GM19397 (cell line): ENCODE measurements around the gene CRIM1.
"Not testable (repeated sequence)": the region's sequence is repeated elsewhere in the genome, so short reads cannot be mapped to it uniquely, and the experiment has no call there.

Experiments
- ATAC-seq: cut with Tn5 transposase; IDR thresholded peaks from one replicate; pipeline ENCODE4 v1.9.1; 2021; ENCODE audit warnings: mild to moderate bottlenecking, moderate library complexity; ENCODE audit not compliant: unreplicated experiment

CRIM1 gene

GRCh38 chr2:36351291-36351690, 4.3 kb upstream of the CRIM1 start:
- no peak for ATAC-seq

DNA sequence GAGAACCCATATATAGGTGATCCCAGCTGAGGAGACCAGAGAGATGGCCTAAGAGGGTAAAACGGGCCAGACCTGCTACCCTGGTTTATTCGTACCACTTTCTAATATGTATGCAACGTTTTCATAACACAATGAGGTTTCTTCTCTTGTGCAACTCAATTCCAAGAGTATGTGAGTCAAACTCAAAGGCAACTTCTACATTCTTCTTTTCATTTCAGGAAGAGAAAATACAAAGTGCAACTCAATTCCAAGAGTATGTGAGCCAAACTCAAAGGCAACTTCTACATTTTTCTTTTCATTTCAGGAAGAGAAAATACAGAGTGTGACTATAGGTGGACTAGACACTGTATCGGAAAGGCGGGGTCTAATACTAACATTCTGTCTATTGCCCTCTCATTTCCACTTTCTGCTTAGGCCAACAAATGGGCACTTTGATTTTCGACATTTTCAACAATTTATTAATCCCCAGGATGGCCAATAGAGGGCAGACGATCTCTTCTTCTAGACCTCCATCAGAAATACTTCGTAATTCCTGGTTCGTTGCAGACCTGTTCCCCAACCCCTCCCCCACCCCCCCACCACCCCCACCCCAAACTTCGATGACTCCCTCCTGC, 3.7 kb upstream of the CRIM1 start:
- no peak for ATAC-seq

GRCh38 chr2:36352701-36353100, 2.9 kb upstream of the CRIM1 start:
- ATAC-seq: no peak

- ATAC-seq: no peak
Measured at GRCh38 chr2:36354811-36355150, 797 bp upstream of the CRIM1 start.

DNA sequence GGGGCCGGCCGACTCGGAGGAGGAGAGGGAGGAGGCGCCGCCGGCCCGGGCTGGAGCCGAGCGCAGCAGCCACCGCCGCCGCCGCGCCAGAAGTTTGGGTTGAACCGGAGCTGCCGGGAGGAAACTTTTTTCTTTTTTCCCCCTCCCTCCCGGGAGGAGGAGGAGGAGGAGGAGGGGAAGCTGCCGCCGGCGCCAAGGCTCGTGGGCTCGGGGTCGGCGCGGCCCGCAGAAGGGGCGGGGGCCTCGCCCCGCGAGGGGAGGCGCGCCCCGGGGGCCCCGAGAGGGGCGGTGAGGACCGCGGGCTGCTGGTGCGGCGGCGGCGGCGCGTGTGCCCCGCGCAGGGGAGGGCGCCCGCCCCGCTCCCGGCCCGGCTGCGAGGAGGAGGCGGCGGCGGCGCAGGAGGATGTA, 316 bp downstream of the CRIM1 start:
- ATAC-seq: peak; percentile 29

- no peak for ATAC-seq
Measured at GRCh38 chr2:36356298-36356989, 866 bp downstream of the CRIM1 start.

DNA sequence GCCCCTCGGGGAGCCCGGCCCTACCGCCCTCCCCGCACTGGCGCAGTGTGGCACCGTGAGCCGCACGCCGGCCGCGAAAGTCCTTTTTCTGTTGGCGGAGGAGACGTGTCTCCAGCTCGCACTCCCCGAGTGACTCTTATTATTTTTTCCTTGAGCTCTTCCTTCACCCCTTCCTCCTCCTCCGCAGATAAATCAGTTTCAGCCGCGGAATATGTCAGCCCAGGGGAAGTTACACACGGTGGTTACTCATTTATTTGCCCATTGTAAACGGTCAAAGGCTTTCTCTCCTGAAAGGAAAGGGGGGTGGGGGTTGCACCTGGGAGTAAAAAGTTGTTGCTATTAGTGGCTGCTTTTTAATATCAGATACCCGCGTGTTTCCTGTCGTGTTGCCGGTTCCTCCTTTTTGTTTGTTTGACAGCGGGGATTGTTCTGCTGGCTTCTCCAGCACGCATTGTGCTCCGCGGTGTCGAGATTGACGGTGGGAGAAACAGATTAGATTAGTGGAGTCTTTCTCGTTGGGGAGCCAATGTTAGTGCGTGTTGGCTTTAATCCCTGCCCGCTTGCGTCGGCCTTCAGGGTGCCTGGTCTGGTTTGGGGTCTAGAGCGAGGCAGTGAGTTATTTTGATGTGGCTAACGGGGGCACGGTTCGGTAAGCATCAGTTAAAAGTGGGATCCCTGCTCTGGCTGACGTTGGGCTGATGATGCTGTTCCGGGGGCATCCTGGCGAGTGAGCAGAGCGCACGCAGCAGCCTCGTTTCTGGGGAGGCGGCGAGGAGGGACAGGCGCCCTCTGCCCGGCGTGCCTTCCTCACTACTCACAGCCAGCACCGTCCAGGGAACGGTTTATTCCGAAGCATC, 1.6 kb downstream of the CRIM1 start:
- ATAC-seq: peak; percentile 22

- ATAC-seq: peak; percentile 10
Measured at GRCh38 chr2:36357847-36358659, 2.5 kb downstream of the CRIM1 start.

DNA sequence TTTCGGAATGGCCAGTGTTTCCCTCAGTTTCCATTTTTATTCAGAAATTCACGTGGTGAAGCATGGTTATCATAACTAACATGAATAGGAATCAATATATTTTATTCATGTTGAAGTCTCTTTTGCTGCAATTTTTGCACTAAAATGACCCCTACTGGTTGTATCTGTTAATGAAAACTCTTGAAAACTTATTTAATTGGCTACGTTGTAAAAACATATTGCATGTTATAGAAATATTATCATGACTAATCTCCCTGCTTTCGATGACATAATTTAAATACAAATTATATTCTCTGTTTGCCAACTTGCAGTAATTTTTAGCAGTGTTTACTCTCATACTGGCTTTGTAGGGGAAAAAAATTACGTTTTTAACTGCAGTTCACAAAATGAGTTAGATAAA, 3.5 kb downstream of the CRIM1 start:
- no peak for ATAC-seq

GRCh38 chr2:36360063-36360462, 4.5 kb downstream of the CRIM1 start:
- no peak for ATAC-seq

- ATAC-seq: no peak
Measured at GRCh38 chr2:36360834-36361233, 5.3 kb downstream of the CRIM1 start.

DNA sequence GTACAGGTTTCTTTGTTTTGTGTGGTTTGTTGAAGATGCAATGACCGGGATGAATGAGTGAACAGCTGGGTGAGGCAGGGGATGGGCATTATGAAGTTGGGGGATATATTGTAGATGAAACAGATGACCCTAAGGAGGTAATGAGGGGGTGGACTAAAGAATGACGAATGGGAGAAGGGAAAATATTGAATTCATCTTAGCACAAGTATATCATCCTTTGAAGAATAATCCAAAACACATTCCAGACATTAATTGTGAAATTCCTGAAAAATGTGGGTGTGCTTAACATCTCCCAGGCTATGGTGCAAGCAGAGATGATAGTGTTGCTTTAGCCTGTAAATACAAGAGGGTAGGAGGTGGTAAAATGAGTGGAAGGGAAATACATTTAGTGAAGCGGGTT, 5.8 kb downstream of the CRIM1 start:
- no peak for ATAC-seq

DNA sequence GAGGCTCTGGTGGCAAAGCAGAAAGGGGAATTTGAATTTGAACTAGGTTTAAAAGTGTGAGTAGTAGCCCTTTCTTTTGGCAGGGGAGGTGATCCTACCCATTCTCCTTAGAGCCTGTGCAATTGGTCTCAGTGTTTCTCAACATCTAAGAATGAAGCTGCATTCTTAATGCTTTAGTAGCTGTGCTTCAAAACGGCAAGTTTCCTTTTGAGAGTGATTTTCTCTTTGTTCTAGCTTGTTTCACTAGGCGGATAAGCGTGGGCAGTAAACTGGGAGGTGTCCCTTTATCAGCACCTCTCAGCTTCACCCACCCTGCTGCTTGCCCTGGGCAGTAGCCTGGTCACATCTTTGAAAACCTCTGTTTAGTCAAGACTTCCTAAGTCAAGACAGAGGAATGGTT, 6.7 kb downstream of the CRIM1 start:
- ATAC-seq: no peak

DNA sequence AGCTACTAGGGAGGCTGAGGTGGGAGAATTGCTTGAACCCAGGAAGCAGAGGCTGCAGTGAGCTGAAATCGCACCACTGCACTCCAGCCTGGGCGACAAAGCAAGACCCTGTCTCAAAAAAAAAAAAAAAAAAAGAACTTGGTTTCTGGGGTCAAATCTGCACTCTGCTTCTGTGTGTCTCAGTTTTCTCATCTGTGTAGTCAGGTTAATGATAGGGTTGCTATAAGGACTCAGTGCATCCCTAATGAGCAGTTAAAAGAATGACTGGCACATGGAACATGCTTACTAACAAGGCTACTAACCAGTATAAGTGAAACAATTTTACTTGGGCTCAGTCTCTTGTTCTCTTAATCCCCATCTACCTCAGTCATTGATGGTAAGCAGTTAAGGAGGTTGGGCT, 7.5 kb downstream of the CRIM1 start:
- not testable (repeated sequence) for ATAC-seq

GRCh38 chr2:36366491-36367120, 11.0 kb downstream of the CRIM1 start:
- ATAC-seq: no peak

- ATAC-seq: no peak
Measured at GRCh38 chr2:36367486-36367885, 11.9 kb downstream of the CRIM1 start.

GRCh38 chr2:36367895-36368353, 12.3 kb downstream of the CRIM1 start:
- ATAC-seq: no peak

DNA sequence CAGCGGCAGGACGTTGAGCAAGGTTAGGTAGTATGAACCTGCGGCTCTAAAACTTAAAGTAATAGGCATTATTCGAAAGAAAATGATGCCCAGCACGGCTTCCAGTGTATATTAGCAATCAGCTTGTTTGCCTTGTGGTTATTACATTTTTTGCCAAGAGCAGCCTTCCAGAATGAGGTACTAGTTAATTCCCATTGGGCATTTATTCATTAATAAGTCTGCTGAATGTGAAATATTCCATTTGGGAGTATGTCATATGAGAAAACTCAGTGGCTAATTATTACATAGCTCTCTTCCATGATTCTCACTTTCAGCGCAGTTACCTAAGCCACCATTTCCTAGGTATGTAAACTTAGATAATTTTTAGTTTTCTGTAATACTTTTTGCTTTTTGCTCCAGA, 12.9 kb downstream of the CRIM1 start:
- no peak for ATAC-seq

DNA sequence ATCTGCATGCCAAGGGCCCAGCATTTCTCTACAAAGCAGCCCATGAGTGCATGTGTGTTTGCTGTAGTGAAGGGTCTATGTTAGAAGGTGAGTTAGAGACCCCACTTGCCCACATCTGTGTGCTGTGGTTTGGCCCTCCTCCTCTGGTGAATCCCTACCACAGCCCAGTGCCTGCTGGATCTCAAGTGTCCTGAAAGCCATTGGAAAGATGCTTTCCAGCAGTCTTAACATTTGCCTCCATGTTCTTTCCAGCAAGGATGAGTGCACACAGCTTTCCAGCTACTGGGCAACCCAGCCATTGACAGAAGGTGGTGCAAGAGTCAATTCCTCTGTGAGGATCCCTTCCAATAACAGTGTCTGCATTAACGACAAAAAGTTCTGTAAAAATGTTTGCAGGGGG, 13.6 kb downstream of the CRIM1 start:
- ATAC-seq: no peak

DNA sequence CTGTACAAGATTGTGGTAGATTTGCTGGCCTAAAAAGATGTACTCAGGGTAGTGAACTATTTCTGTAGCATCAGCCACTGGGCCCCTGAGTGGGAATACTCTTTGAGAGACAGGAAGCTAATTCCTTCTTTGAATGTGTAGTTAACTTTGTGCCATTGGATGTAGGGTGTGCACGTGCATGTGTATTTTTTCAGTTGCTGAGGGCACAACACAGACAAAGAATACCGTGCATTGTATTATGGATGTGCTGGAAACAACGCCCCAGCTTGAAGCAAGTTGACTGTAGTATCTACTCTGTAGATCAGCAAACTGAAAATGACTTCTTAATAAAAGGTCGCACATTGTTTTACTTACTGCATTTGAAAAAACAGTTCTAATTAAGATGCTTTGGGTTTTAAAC, 14.1 kb downstream of the CRIM1 start:
- no peak for ATAC-seq

DNA sequence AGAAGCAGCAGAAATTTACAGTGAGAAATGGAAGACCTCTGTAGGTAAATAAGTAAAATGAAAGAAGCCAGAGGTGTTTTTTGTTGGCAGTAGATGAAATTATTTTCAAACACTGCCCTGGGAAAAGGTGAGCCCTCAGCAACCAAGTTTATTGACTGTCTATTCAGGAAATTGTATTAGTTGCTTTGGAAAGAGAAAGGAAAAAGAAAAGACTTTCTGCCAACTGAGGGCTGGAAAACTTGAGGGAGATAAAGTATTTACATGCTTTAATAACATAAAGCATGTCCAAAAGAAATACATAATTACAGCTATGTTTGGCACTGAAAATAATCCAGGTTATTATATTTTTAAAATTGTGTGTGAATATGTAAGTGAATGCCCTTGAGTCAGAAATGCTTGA, 14.7 kb downstream of the CRIM1 start:
- ATAC-seq: no peak
